GM19467 (cell line): Measurements from ENCODE around the gene CTSG.
"Not testable (repeated sequence)": the region's sequence is repeated elsewhere in the genome, so short reads cannot be mapped to it uniquely, and the experiment has no call there.

Experiments used
- ATAC-seq: cut with Tn5 transposase; IDR thresholded peaks from one replicate; pipeline ENCODE4 v1.9.1; 2021; ENCODE audit warnings: mild to moderate bottlenecking, moderate library complexity; ENCODE audit not compliant: unreplicated experiment

The CTSG gene

GRCh38 chr14:24576182-24576581 lies at the start of gene CTSG:
TSS of gene CTSG (minus strand) at chr14:24576250. CDS start at chr14:24576223, 27 bp downstream.
- no peak for ATAC-seq

- no peak for ATAC-seq
Measured at GRCh38 chr14:24613747-24614146, 37.7 kb upstream of the CTSG start.

- no peak for ATAC-seq
Measured at GRCh38 chr14:24613241-24613640, 37.2 kb upstream of the CTSG start.

GRCh38 chr14:24612196-24612595 lies 36.1 kb upstream of the CTSG start:
- ATAC-seq = no peak

- no peak for ATAC-seq
Measured at GRCh38 chr14:24609655-24610344, 33.8 kb upstream of the CTSG start, which contains the start of gene GZMH. TSS of gene GZMH (minus strand) at chr14:24609685. CDS start at chr14:24609613, 72 bp downstream.

- no peak for ATAC-seq
Measured at GRCh38 chr14:24607635-24608514, 31.8 kb upstream of the CTSG start.

- ATAC-seq = no peak
Measured at GRCh38 chr14:24607081-24607480, 31.0 kb upstream of the CTSG start.

GRCh38 chr14:24606297-24606696 lies 30.2 kb upstream of the CTSG start:
- no peak for ATAC-seq

GRCh38 chr14:24605435-24606190 lies 29.6 kb upstream of the CTSG start:
- ATAC-seq = peak; percentile 86

GRCh38 chr14:24597403-24597802 lies 21.4 kb upstream of the CTSG start:
- ATAC-seq = no peak

GRCh38 chr14:24595073-24595808 lies 19.2 kb upstream of the CTSG start:
- no peak for ATAC-seq

- not testable (repeated sequence) for ATAC-seq
Measured at GRCh38 chr14:24591004-24591403, 15.0 kb upstream of the CTSG start.

- not testable (repeated sequence) for ATAC-seq
Measured at GRCh38 chr14:24584402-24584801, 8.4 kb upstream of the CTSG start.

GRCh38 chr14:24578558-24578957 lies 2.5 kb upstream of the CTSG start:
- ATAC-seq = no peak

- no peak for ATAC-seq
Measured at GRCh38 chr14:24576771-24577170, 721 bp upstream of the CTSG start.

GRCh38 chr14:24574206-24574774 lies 1.8 kb downstream of the CTSG start:
- no peak for ATAC-seq

GRCh38 chr14:24566318-24566717 lies 9.7 kb downstream of the CTSG start:
- no peak for ATAC-seq

- ATAC-seq = no peak
Measured at GRCh38 chr14:24565766-24566165, 10.3 kb downstream of the CTSG start.

GRCh38 chr14:24563505-24563904 lies 12.5 kb downstream of the CTSG start:
- ATAC-seq = no peak

- no peak for ATAC-seq
Measured at GRCh38 chr14:24556756-24557155, 19.3 kb downstream of the CTSG start.
